WERI-Rb-1 (cell line): ENCODE results near the gene TMEM176B.
A peak's percentile ranks its signal among the peaks of the same experiment; 100 is the strongest.

ENCODE experiments used
- DNase-seq: peaks from one replicate; pipeline ENCODE4 v3.0.0-alpha.2; 2020
- H3K27ac ChIP-seq: fragments of 250-450 bp; sonication (Bioruptor Pico); 2 replicates; pipeline ENCODE4 v1.5.1; 2020; ENCODE audit warnings: mild to moderate bottlenecking, moderate library complexity
- H3K27me3 ChIP-seq: fragments of 250-450 bp; sonication (Bioruptor Pico); 2 replicates; pipeline ENCODE4 v1.5.1; 2021; ENCODE audit warnings: mild to moderate bottlenecking, low read depth, moderate library complexity; ENCODE audit not compliant: insufficient read depth, severe bottlenecking
- H3K36me3 ChIP-seq: fragments of 250-450 bp; sonication (Bioruptor Pico); 2 replicates; pipeline ENCODE4 v1.5.1; 2020; ENCODE audit warnings: mild to moderate bottlenecking, moderate library complexity
- H3K4me3 ChIP-seq: 2 replicates; pipeline ENCODE4 v1.5.1; 2011; ENCODE audit warnings: low read depth, mild to moderate bottlenecking, control low read depth, low read length
- H3K9me3 ChIP-seq: fragments of 250-450 bp; sonication (Bioruptor Pico); 2 replicates; pipeline ENCODE4 v1.5.1; 2021; ENCODE audit warnings: mild to moderate bottlenecking, moderate library complexity; ENCODE audit not compliant: severe bottlenecking
- CTCF ChIP-seq: IDR thresholded peaks from 2 replicates; pipeline ENCODE4 v1.5.1; 2011; ENCODE audit warnings: low read depth, mild to moderate bottlenecking, control low read depth, inconsistent platforms, low read length

TMEM176B gene

DNA sequence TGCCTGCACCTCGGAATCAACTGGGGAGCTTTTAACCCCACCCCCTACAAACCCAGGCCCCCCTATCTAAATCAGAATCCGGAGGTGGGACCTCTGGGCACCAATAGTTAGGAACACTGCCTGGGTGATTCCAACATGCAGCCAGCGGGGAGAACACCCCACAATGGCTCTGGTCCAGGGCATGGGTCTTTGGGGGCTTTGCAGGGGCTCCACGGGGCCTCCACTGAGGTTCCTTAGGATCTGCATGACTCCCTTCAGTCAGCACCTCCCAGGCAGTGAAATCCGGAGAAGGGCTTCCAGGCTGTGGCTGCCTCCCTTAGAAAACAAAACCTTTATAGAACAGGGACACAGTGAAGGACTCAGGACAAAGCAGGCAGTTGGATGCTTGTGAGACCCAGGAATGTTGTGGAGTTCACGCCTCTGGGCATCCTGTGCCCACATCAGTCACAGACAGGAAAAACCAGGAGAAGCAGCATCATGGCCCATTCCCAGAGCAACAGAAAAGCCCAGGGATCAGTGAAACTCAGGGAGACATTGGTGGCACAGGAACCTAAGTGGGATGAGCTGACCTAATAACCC lies 35.6 kb upstream of the TMEM176B start:
- DNase-seq: no peak
- H3K9me3 ChIP-seq: no peaks in the 10 kb centered on the region
- no peak overlapping the region for H3K27ac ChIP-seq
- no peaks in the 10 kb centered on the region for H3K27me3 ChIP-seq
- no peak for TF ChIP-seq CTCF
- no peak overlapping the region for H3K4me3 ChIP-seq
- H3K36me3 ChIP-seq: no peaks in the 10 kb centered on the region

DNA sequence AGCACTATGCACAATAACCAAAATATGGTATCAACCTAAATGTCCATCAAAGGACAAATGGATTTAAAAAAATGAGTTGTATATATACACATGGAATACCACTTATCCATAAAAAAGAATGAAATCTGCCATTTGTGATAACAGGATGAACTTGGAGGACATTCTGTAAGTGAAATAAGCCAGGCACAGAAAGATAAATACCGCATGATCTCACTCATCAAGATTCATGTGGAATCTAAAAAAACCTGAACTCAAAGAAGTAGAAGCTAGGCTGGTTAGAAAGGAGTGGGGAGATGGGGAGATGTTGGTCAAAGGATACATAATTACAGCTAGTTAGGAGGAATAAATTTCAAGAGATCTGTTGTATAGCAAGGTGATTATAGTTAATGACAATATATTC lies 34.9 kb upstream of the TMEM176B start:
- no peak overlapping the region for H3K27ac ChIP-seq
- H3K27me3 ChIP-seq: no peaks in the 10 kb centered on the region
- H3K36me3 ChIP-seq: no peaks in the 10 kb centered on the region
- H3K4me3 ChIP-seq: no peak overlapping the region
- DNase-seq: no peak
- H3K9me3 ChIP-seq: no peaks in the 10 kb centered on the region
- no peak for TF ChIP-seq CTCF

DNA sequence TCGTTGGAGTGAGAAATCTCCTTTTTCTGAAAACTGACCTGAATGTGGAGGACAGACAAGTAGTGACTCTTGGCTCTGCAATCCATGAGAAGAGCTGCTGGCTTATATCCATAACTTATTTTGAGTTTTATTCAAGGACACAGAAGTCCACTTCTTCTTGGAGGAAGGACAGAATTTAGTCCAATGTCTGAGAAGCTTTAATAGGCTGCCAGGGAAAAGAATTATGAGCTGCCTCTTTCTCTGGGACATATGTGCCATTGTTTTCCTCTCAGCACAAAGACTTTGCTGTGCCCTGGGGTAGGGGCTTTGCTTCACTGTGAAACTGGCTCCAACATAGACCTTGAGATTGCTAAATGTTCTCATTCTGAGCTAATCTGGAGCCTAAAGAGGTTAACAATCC lies 31.7 kb upstream of the TMEM176B start:
- no peak for TF ChIP-seq CTCF
- DNase-seq: no peak
- Histone ChIP-seq H3K4me3 (no peak overlapping the region), H3K36me3 (no peaks in the 10 kb centered on the region), H3K27ac (peak overlapping the region; percentile 73), H3K27me3 (no peaks in the 10 kb centered on the region), H3K9me3 (no peaks in the 10 kb centered on the region)

DNA sequence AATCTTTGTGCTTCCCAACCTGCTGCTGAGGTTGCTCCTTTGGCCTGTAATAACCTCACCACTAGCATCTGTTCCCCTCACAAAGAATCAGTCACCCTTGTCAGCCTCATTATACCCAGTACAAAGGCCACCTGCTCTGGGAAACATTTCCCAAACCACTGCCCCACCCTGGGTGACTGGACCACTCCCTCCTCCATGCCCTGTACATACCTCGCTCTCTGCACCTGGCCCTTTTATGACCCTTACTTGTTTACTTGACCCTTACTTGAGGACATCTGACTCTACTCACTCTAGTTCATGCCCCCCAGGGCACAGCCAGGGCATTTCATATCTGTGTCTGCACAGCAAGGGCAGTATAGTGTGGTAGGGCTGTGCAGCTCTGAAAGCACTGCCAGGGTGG lies 30.8 kb upstream of the TMEM176B start:
- peak; percentile 78 for DNase-seq
- no peak for TF ChIP-seq CTCF
- Histone ChIP-seq H3K27ac (peak overlapping the region; percentile 73), H3K36me3 (no peaks in the 10 kb centered on the region), H3K27me3 (no peaks in the 10 kb centered on the region), H3K4me3 (no peak overlapping the region), H3K9me3 (no peaks in the 10 kb centered on the region)

DNA sequence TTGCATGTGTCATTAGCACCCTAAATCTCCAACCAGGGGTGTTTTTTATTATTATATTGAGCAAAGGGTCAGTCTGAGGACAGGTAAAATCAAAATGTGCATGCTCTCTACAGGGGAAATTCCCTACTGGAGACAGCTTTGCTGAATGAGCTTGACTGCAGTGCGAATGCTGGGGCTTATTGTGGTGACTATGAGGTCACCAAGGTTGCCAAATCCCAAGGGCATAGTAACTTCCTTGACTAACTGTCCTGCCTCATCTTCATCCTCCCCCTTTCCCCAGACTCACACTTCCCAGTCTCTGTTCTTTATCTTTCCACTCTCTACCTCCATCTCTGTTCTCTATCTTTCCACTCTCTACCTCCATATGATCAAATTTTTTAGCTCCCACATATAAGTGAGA lies 29.3 kb upstream of the TMEM176B start:
- Histone ChIP-seq H3K36me3 (no peaks in the 10 kb centered on the region), H3K27ac (peak overlapping the region; percentile 54), H3K27me3 (no peaks in the 10 kb centered on the region), H3K4me3 (no peak overlapping the region), H3K9me3 (no peaks in the 10 kb centered on the region)
- no peak for TF ChIP-seq CTCF
- DNase-seq: peak; percentile 28

GRCh38 chr7:150828384-150828783 lies 28.2 kb upstream of the TMEM176B start:
- peak; percentile 29 for DNase-seq
- Histone ChIP-seq H3K27me3 (no peaks in the 10 kb centered on the region), H3K36me3 (no peaks in the 10 kb centered on the region), H3K4me3 (no peak overlapping the region), H3K27ac (peak overlapping the region; percentile 46), H3K9me3 (no peaks in the 10 kb centered on the region)
- peak; percentile 28; the same call in 1 of the 2 replicates for TF ChIP-seq CTCF
